Measurements from ENCODE around the gene BRIP1.
"Not testable (repeated sequence)": the region's sequence is repeated elsewhere in the genome, so short reads cannot be mapped to it uniquely, and the experiment has no call there.

BRIP1 gene

DNA sequence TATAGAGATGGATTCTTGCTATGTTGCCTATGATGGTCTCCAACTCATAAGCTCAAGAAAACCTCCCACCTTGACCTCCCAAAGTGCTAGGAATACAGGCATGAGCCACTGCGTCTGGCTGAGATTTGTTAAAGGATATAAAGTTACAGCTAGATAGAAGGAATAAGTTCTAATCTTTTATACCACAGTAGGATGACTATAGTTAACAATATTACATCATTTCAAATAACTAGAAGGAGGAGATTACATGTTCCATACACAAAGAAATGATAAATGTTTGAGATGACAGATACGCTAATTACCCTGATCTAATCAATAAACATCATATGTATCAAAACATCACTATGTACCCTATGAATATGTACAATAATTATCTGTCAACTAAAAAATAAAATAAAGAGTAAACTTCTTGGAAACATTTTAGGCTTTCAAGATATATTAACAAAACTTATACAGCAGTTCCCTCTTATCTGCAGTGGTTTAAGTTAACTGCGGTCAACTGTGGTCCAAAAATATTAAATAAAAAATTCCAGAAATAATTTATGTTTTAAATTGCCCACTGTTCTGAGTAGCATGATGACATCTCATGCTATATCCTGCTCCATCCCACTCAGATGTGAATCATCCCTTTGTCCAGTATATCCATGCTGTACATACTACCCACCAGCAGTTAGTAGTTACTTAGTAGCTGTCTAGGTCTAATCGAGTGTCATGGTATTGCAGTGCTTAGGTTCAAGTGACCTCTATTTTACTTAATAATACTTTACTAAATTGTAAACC lies 143.1 kb downstream of the BRIP1 start:
- Histone ChIP-seq H3K4me1 (ENCODE audit: low read length) (no peaks in the 10 kb centered on the region), H3K4me3 (ENCODE audit: low read length) (no peak overlapping the region), H2AFZ (ENCODE audit: low read depth, low read length) (no peak overlapping the region), H3K36me3 (replicated peaks; ENCODE audit: low read depth, low read length) (peaks cover 12% of the 10 kb centered on the region), H3K9me3 (ENCODE audit: insufficient read depth, low read length) (peaks cover 10% of the 10 kb centered on the region; the same call in 1 of the 2 replicates), H3K79me2 (ENCODE audit: low read length) (no peaks in the 10 kb centered on the region), H3K9ac (ENCODE audit: low read length) (no peak overlapping the region), H3K27ac (ENCODE audit: low read length) (no peak overlapping the region), H4K20me1 (ENCODE audit: insufficient read depth, low read length) (no peaks in the 10 kb centered on the region), H3K27me3 (ENCODE audit: low read depth, low read length) (no peaks in the 10 kb centered on the region), H3K4me2 (ENCODE audit: low read length) (no peak overlapping the region)
- no peak for TF ChIP-seq EZH2phosphoT487 (IDR thresholded peaks at IDR 0.05; ENCODE audit: low read depth)
- TF ChIP-seq, protein P1, sequence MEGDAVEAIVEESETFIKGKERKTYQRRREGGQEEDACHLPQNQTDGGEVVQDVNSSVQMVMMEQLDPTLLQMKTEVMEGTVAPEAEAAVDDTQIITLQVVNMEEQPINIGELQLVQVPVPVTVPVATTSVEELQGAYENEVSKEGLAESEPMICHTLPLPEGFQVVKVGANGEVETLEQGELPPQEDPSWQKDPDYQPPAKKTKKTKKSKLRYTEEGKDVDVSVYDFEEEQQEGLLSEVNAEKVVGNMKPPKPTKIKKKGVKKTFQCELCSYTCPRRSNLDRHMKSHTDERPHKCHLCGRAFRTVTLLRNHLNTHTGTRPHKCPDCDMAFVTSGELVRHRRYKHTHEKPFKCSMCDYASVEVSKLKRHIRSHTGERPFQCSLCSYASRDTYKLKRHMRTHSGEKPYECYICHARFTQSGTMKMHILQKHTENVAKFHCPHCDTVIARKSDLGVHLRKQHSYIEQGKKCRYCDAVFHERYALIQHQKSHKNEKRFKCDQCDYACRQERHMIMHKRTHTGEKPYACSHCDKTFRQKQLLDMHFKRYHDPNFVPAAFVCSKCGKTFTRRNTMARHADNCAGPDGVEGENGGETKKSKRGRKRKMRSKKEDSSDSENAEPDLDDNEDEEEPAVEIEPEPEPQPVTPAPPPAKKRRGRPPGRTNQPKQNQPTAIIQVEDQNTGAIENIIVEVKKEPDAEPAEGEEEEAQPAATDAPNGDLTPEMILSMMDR (IDR thresholded peaks at IDR 0.05; ENCODE audit: low read depth, low read length), result no peak

DNA sequence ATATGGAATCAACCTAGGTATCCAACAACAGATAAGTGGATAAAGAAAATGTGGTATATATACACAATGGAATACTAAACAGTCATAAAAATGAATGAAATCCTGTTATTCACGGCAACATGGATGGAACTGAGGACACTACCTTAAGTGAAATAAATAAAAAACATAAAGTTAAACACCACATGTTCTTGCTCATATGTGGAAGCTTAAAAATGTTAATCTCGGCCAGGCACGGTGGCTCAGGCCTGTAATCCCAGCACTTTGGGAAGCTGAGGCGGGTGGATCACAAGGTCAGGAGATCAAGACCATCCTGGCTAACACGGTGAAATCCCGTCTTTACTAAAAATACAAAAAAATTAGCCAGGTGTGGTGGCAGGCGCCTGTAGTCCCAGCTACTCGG lies 144.1 kb downstream of the BRIP1 start:
- H3K9ac ChIP-seq (ENCODE audit: low read length); H3K4me3 ChIP-seq (ENCODE audit: low read length); H3K4me2 ChIP-seq (ENCODE audit: low read length); H3K4me1 ChIP-seq (ENCODE audit: low read length); H3K27ac ChIP-seq (ENCODE audit: low read length); H3K27me3 ChIP-seq (ENCODE audit: low read depth, low read length); H2AFZ ChIP-seq (ENCODE audit: low read depth, low read length); H3K79me2 ChIP-seq (ENCODE audit: low read length); H4K20me1 ChIP-seq (ENCODE audit: insufficient read depth, low read length): not testable (repeated sequence)
- Histone ChIP-seq H3K36me3 (replicated peaks; ENCODE audit: low read depth, low read length) (peaks cover 16% of the 10 kb centered on the region), H3K9me3 (ENCODE audit: insufficient read depth, low read length) (peaks cover 11% of the 10 kb centered on the region; the same call in 1 of the 2 replicates)

DNA sequence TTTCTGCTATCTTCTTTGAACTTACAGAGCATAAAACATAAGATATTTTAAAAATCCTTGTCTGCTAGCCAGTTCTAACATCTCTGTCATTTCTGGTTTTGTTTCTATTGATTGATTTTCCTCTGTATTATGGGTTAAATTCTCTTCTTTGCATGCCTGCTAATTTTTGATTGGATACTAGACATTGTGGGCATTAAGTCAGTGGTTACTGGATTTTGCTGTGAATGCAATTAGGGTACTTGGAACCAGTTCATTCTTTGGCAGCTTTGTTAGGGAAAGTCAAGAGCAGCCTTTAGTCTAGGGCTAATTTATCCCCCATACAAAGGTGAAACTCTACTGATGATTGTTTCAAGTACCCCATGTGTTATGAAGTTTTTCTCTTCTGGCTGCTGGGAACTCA lies 145.3 kb downstream of the BRIP1 start:
- Histone ChIP-seq H3K79me2 (ENCODE audit: low read length) (no peaks in the 10 kb centered on the region), H3K4me3 (ENCODE audit: low read length) (no peak overlapping the region), H4K20me1 (ENCODE audit: insufficient read depth, low read length) (no peaks in the 10 kb centered on the region), H3K27ac (ENCODE audit: low read length) (no peak overlapping the region), H2AFZ (ENCODE audit: low read depth, low read length) (no peak overlapping the region), H3K9ac (ENCODE audit: low read length) (no peak overlapping the region), H3K4me2 (ENCODE audit: low read length) (no peak overlapping the region), H3K27me3 (ENCODE audit: low read depth, low read length) (no peaks in the 10 kb centered on the region), H3K36me3 (replicated peaks; ENCODE audit: low read depth, low read length) (peaks cover 16% of the 10 kb centered on the region), H3K4me1 (ENCODE audit: low read length) (no peaks in the 10 kb centered on the region), H3K9me3 (ENCODE audit: insufficient read depth, low read length) (peaks cover 11% of the 10 kb centered on the region; the same call in 1 of the 2 replicates)
- no peak for TF ChIP-seq EZH2phosphoT487 (IDR thresholded peaks at IDR 0.05; ENCODE audit: low read depth)
- TF ChIP-seq, protein P1 (IDR thresholded peaks at IDR 0.05; ENCODE audit: low read depth, low read length), result no peak

DNA sequence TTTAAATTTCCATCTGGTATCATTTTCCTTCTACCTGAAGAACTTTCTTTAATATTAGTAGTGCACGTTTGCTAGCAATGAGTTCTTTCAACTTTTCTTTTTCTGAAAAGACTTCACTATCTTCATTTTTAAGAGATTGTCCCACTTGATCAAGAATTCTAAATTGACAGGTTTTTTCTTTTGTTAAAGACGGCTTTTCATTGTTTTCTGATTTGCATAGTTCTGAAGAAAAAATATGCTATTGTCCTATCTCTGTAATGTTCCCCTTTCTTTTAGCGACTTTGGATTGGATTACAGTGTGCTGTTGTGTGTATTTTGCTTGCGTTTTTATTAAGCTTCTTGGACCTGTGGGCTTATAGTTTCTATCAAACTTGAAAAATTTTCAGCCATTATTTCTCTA lies 146.0 kb downstream of the BRIP1 start:
- no peaks in the 10 kb centered on the region for H4K20me1 ChIP-seq (ENCODE audit: insufficient read depth, low read length)
- no peak overlapping the region for H3K27ac ChIP-seq (ENCODE audit: low read length)
- no peak overlapping the region for H3K4me2 ChIP-seq (ENCODE audit: low read length)
- H3K4me3 ChIP-seq (ENCODE audit: low read length), result no peak overlapping the region
- H2AFZ ChIP-seq (ENCODE audit: low read depth, low read length), result no peak overlapping the region
- H3K9ac ChIP-seq (ENCODE audit: low read length), result no peak overlapping the region
- TF ChIP-seq, protein P1 (IDR thresholded peaks at IDR 0.05; ENCODE audit: low read depth, low read length), result no peak
- TF ChIP-seq EZH2phosphoT487 (IDR thresholded peaks at IDR 0.05; ENCODE audit: low read depth), result no peak
- H3K9me3 ChIP-seq (ENCODE audit: insufficient read depth, low read length), result peaks cover 11% of the 10 kb centered on the region; the same call in 1 of the 2 replicates
- H3K27me3 ChIP-seq (ENCODE audit: low read depth, low read length), result no peaks in the 10 kb centered on the region
- H3K36me3 ChIP-seq (replicated peaks; ENCODE audit: low read depth, low read length), result peaks cover 16% of the 10 kb centered on the region
- H3K4me1 ChIP-seq (ENCODE audit: low read length), result no peaks in the 10 kb centered on the region
- no peaks in the 10 kb centered on the region for H3K79me2 ChIP-seq (ENCODE audit: low read length)

All from OCI-LY3 (cell line).